Astrocyte (in vitro differentiated cells and primary cell): Measurements from ENCODE around the gene SLC22A6.

ENCODE experiments used
- EZH2 ChIP-seq: IDR thresholded peaks from 2 replicates; pipeline ENCODE4 v1.6.1; 2012; ENCODE audit warnings: mild to moderate bottlenecking, low read length, inconsistent platforms; ENCODE audit not compliant: insufficient read depth
- TF ChIP-seq, protein P1 (sequence below): IDR thresholded peaks from 2 replicates; pipeline ENCODE4 v1.5.1; 2011; ENCODE audit warnings: low read depth, mild to moderate bottlenecking, inconsistent platforms, low read length, moderate library complexity; ENCODE audit not compliant: insufficient read depth

GRCh38 chr11:62980133-62980760 is 4.5 kb downstream of the SLC22A6 start:
- TF ChIP-seq, protein P1, sequence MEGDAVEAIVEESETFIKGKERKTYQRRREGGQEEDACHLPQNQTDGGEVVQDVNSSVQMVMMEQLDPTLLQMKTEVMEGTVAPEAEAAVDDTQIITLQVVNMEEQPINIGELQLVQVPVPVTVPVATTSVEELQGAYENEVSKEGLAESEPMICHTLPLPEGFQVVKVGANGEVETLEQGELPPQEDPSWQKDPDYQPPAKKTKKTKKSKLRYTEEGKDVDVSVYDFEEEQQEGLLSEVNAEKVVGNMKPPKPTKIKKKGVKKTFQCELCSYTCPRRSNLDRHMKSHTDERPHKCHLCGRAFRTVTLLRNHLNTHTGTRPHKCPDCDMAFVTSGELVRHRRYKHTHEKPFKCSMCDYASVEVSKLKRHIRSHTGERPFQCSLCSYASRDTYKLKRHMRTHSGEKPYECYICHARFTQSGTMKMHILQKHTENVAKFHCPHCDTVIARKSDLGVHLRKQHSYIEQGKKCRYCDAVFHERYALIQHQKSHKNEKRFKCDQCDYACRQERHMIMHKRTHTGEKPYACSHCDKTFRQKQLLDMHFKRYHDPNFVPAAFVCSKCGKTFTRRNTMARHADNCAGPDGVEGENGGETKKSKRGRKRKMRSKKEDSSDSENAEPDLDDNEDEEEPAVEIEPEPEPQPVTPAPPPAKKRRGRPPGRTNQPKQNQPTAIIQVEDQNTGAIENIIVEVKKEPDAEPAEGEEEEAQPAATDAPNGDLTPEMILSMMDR: no peak
- TF ChIP-seq EZH2: no peak
